Caco-2 (cell line): Measurements from ENCODE around the gene CPB1. TPM values are rescaled to one million over a fixed set of nuclear protein-coding genes. Genes with fewer than 3 reads are reported as not detected.

Source experiments
- BruUV-seq: library from RNA; stranded (reverse); fragments of 400-500 nt; replicated peaks from 2 replicates; lab custom pipeline; 2021; lab: Mats Ljungman, UMichigan
- CTCF ChIA-PET: fragments of 300-600 bp; sonication (Branson Sonifier 250); formaldehyde crosslinking; loops from one replicate; lab custom pipeline; 2022; ENCODE audit warnings: antibody characterized with exemption; lab: Charles Lee
- POLR2A ChIA-PET: fragments of 300-600 bp; sonication (Branson Sonifier 250); formaldehyde crosslinking; loops from one replicate; lab custom pipeline; 2022; ENCODE audit warnings: antibody characterized with exemption; lab: Charles Lee
- DNase-seq, 2 experiments: peaks; one replicate each; pipeline versions ENCODE4 v3.0.0 to v3.0.0-alpha.2; 2020 to 2022
- H3K27me3 ChIP-seq: replicated peaks from 2 replicates; pipeline ENCODE4 v1.6.0; 2011; ENCODE audit warnings: low read length; ENCODE audit not compliant: control insufficient read depth, insufficient read depth
- H3K36me3 ChIP-seq: 2 replicates; pipeline ENCODE4 v1.5.1; 2011; ENCODE audit warnings: low read length; ENCODE audit not compliant: control insufficient read depth, insufficient read depth
- H3K4me1 ChIP-seq: fragments of 250-450 bp; sonication (Bioruptor Pico); 2 replicates; pipeline ENCODE4 v1.5.1; 2020; ENCODE audit warnings: mild to moderate bottlenecking
- H3K4me3 ChIP-seq: 2 replicates; pipeline ENCODE4 v1.5.1; 2011; ENCODE audit warnings: low read depth, mild to moderate bottlenecking, control low read depth, low read length
- H3K9me3 ChIP-seq: fragments of 250-450 bp; sonication (Bioruptor Pico); 2 replicates; pipeline ENCODE4 v1.5.1; 2020; ENCODE audit warnings: mild to moderate bottlenecking, moderate library complexity
- H3K27ac Mint-ChIP-seq: one replicate; pipeline ENCODE4 v1.8.0; 2022; ENCODE audit warnings: mixed read lengths; ENCODE audit not compliant: unreplicated experiment
- H3K27me3 Mint-ChIP-seq: one replicate; pipeline ENCODE4 v1.8.0; 2022; ENCODE audit warnings: mixed read lengths; ENCODE audit not compliant: insufficient read depth, unreplicated experiment
- H3K36me3 Mint-ChIP-seq: one replicate; pipeline ENCODE4 v1.8.0; 2022; ENCODE audit warnings: mild to moderate bottlenecking, mixed read lengths; ENCODE audit not compliant: insufficient read depth, unreplicated experiment
- H3K4me1 Mint-ChIP-seq: one replicate; pipeline ENCODE4 v1.8.0; 2022; ENCODE audit warnings: low read depth, mixed read lengths; ENCODE audit not compliant: unreplicated experiment
- H3K4me3 Mint-ChIP-seq: one replicate; pipeline ENCODE4 v1.8.0; 2022; ENCODE audit warnings: mild to moderate bottlenecking, moderate library complexity, mixed read lengths; ENCODE audit not compliant: unreplicated experiment
- H3K9me3 Mint-ChIP-seq: one replicate; pipeline ENCODE4 v1.8.0; 2022; ENCODE audit warnings: mixed read lengths; ENCODE audit not compliant: unreplicated experiment
- intact Hi-C: fragments of 100-400 bp; cut with micrococcal nuclease; formaldehyde crosslinking; loops from one replicate; pipeline ENCODE4 v1.10.0; 2022; ENCODE audit not compliant: unreplicated experiment
- total RNA-seq: library from RNA; stranded (reverse); gene quantifications from 2 replicates; pipeline ENCODE4 v1.2.3, GENCODE V29; 2022
- TF ChIP-seq, protein P1 (sequence below), 2 experiments: fragments of 200-600 bp in 1 of 2; IDR thresholded peaks; 1 replicate in 1 of 2; 2 replicates in 1 of 2; pipeline versions ENCODE4 v1.5.1 to v1.8.0; 2011 to 2022; ENCODE audit warnings: antibody characterized with exemption in 1 of 2, control low read depth in 1 of 2, inconsistent platforms in 1 of 2, low read depth in 1 of 2, low read length in 1 of 2, mild to moderate bottlenecking in 1 of 2, moderate library complexity in 1 of 2; ENCODE audit not compliant: insufficient read depth in 1 of 2, severe bottlenecking in 1 of 2, unreplicated experiment in 1 of 2

Gene CPB1
- total RNA-seq, 1 experiment from 2014 or later: not detected

DNA sequence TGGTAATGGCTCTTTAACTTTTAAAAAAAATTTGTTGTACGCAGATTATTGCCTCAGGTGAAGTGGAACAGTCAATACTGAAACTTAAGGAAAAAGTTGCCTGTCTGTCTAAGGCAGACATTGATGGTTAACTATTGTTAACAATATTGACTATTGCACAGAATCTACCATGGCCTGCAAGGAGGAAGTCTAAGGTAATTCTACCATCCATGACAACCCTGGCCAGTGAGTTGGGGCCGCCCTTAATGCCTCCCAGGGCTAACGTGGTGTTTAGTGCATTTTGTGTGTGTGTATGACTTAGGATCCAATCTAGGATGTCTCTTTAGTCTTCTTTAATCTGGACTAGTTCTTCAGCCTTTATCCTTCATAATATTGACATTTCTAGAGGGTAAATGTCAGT, 2.1 kb upstream of the CPB1 start:
- Mint-ChIP-seq H3K4me3 (no peak overlapping the region), H3K27me3 (no peaks in the 10 kb centered on the region), H3K27ac (no peak overlapping the region), H3K9me3 (no peaks in the 10 kb centered on the region), H3K4me1 (peaks cover 6% of the 10 kb centered on the region), H3K36me3 (no peaks in the 10 kb centered on the region)
- intact Hi-C loops: no loop called here
- H3K4me3 ChIP-seq: no peak overlapping the region
- BruUV-seq: no TSS peak
- no peaks in the 10 kb centered on the region for H3K4me1 ChIP-seq
- POLR2A ChIA-PET: no interaction called here
- H3K27me3 ChIP-seq: no peaks in the 10 kb centered on the region
- no peaks in the 10 kb centered on the region for H3K36me3 ChIP-seq
- TF ChIP-seq, protein P1, sequence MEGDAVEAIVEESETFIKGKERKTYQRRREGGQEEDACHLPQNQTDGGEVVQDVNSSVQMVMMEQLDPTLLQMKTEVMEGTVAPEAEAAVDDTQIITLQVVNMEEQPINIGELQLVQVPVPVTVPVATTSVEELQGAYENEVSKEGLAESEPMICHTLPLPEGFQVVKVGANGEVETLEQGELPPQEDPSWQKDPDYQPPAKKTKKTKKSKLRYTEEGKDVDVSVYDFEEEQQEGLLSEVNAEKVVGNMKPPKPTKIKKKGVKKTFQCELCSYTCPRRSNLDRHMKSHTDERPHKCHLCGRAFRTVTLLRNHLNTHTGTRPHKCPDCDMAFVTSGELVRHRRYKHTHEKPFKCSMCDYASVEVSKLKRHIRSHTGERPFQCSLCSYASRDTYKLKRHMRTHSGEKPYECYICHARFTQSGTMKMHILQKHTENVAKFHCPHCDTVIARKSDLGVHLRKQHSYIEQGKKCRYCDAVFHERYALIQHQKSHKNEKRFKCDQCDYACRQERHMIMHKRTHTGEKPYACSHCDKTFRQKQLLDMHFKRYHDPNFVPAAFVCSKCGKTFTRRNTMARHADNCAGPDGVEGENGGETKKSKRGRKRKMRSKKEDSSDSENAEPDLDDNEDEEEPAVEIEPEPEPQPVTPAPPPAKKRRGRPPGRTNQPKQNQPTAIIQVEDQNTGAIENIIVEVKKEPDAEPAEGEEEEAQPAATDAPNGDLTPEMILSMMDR (IDR thresholded peaks at IDR 0.05; ENCODE audit: insufficient read depth in 1 of 2, low read depth in 1 of 2, low read length in 1 of 2, severe bottlenecking in 1 of 2, unreplicated experiment in 1 of 2): no peak
- H3K9me3 ChIP-seq: no peaks in the 10 kb centered on the region
- DNase-seq: no peak
- CTCF ChIA-PET: no interaction called here

DNA sequence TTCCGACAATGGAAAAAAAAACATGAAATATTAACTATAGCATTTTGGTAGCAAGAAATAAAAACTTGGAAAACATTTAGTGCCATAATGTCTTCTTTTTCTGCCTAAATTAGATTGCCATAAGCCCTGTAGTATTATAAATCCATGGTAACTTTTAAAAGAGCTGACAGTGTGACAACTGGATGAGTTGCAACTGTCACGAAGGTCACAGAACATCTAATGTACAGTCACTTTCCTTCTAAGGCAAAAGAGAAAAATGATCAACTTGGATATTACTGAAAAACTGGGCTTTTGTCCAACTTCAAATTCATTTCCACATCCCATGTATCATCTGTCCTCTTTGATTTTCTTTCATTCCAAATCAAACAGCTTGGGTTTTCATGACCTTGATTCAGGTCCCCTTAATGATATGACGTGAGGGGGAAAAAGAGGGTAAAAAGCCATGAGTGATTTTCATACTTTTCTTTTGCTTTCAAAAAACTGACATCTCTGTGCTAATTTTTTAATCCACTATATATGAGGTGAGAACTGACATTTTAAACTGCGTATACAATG, 602 bp downstream of the CPB1 start:
- CTCF ChIA-PET: no interaction called here
- TF ChIP-seq, protein P1 (IDR thresholded peaks at IDR 0.05; ENCODE audit: insufficient read depth in 1 of 2, low read depth in 1 of 2, low read length in 1 of 2, severe bottlenecking in 1 of 2, unreplicated experiment in 1 of 2): no peak
- DNase-seq: no peak

DNA sequence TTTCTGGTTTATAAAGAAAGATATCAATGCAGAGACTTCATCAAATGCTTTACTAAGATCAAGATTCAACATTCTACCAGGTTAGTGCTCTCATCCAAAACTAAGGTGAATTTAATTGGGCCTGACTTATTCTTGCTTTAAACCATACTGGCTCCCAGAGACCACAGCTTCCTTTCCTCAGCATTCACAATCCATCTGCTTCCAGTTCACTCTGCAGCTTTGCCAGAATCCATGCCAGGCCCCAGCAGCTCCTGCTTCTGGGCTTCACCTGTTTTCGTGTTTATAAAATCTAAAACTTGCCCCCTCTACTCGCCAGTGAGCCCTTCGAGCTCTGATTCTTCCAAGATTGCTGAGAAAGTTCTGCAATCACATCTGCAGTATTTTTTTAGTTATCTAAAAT, 2.3 kb downstream of the CPB1 start:
- TF ChIP-seq, protein P1 (IDR thresholded peaks at IDR 0.05; ENCODE audit: insufficient read depth in 1 of 2, low read depth in 1 of 2, low read length in 1 of 2, severe bottlenecking in 1 of 2, unreplicated experiment in 1 of 2): no peak
- H3K9me3 ChIP-seq: no peaks in the 10 kb centered on the region
- Mint-ChIP-seq H3K4me3 (no peak overlapping the region), H3K27ac (no peak overlapping the region), H3K9me3 (no peaks in the 10 kb centered on the region), H3K36me3 (no peaks in the 10 kb centered on the region), H3K4me1 (no peaks in the 10 kb centered on the region), H3K27me3 (no peaks in the 10 kb centered on the region)
- no peaks in the 10 kb centered on the region for H3K4me1 ChIP-seq
- no peak for DNase-seq
- intact Hi-C loops: no loop called here
- POLR2A ChIA-PET: no interaction called here
- H3K27me3 ChIP-seq: no peaks in the 10 kb centered on the region
- no peak overlapping the region for H3K4me3 ChIP-seq
- no TSS peak for BruUV-seq
- CTCF ChIA-PET: no interaction called here
- no peaks in the 10 kb centered on the region for H3K36me3 ChIP-seq

More for the DNA sequence above, 602 bp downstream of the CPB1 start:
- Histone ChIP-seq H3K4me1 (no peaks in the 10 kb centered on the region), H3K36me3 (no peaks in the 10 kb centered on the region), H3K27me3 (no peaks in the 10 kb centered on the region), H3K4me3 (no peak overlapping the region), H3K9me3 (no peaks in the 10 kb centered on the region)
- intact Hi-C loops: no loop called here
- Mint-ChIP-seq H3K4me3 (no peak overlapping the region), H3K27ac (no peak overlapping the region), H3K27me3 (no peaks in the 10 kb centered on the region), H3K9me3 (no peaks in the 10 kb centered on the region), H3K4me1 (no peaks in the 10 kb centered on the region), H3K36me3 (no peaks in the 10 kb centered on the region)
- POLR2A ChIA-PET: no interaction called here
- BruUV-seq: no TSS peak
